ENCODE data around the gene NEB. TPM values are rescaled to one million over a fixed set of nuclear protein-coding genes. Genes with fewer than 3 reads are reported as not detected.

Gene NEB
- total RNA-seq, 4 donors from 2014 or later, result 0.07 to 0.47 (median 0.21) TPM

- no peaks in the 10 kb centered on the region for H3K27me3 ChIP-seq
- H3K4me3 ChIP-seq, result no peak overlapping the region
- H3K4me1 ChIP-seq, result no peaks in the 10 kb centered on the region
- no peaks in the 10 kb centered on the region for H3K36me3 ChIP-seq
- TF ChIP-seq EP300 (IDR thresholded peaks at IDR 0.05) (no peak), POLR2AphosphoS5 (IDR thresholded peaks at IDR 0.05) (no peak), CTCF (IDR thresholded peaks at IDR 0.05) (no peak), POLR2A (IDR thresholded peaks at IDR 0.05) (no peak)
- H3K9me3 ChIP-seq, result no peaks in the 10 kb centered on the region
- ATAC-seq, result no peak
- H3K27ac ChIP-seq, result no peak overlapping the region
- 42 to 87% methylated on average over 4 to 5 of the region's 11 CpGs for WGBS, 2 donors (ENCODE audit: low coverage in 1 of 2)
These were observed 25.9 kb upstream of the NEB start for GRCh38 chr2:151760139-151760650.

DNA sequence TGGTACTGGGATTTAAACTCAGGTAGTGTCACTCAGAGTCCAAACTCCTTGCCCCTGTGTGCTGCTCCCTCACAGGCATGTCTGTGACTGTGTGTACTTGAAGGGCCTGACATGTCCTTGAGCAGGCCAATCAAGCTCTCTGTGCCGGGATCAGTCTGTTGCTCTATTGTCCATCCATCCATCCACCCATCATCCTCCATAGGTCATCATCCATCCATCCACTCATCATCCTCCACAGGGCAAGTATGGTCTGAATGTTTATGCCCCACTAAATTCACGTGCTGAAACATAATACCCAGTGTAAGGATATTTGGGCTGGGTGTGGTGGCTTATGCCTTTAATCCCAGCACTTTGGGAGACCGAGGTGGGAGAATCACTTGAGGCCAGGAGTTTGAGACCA is 24.5 kb upstream of the NEB start:
- 96 to 100% methylated on average over 3 of the region's 3 CpGs for WGBS, 2 donors (ENCODE audit: low coverage in 1 of 2)
- Histone ChIP-seq H3K36me3 (no peaks in the 10 kb centered on the region), H3K4me3 (no peak overlapping the region), H3K9me3 (no peaks in the 10 kb centered on the region), H3K27ac (no peak overlapping the region), H3K4me1 (no peaks in the 10 kb centered on the region), H3K27me3 (no peaks in the 10 kb centered on the region)
- ATAC-seq, result no peak
- no peak for TF ChIP-seq CTCF (IDR thresholded peaks at IDR 0.05)
- TF ChIP-seq POLR2A (IDR thresholded peaks at IDR 0.05), result no peak
- no peak for TF ChIP-seq POLR2AphosphoS5 (IDR thresholded peaks at IDR 0.05)
- no peak for TF ChIP-seq EP300 (IDR thresholded peaks at IDR 0.05)

DNA sequence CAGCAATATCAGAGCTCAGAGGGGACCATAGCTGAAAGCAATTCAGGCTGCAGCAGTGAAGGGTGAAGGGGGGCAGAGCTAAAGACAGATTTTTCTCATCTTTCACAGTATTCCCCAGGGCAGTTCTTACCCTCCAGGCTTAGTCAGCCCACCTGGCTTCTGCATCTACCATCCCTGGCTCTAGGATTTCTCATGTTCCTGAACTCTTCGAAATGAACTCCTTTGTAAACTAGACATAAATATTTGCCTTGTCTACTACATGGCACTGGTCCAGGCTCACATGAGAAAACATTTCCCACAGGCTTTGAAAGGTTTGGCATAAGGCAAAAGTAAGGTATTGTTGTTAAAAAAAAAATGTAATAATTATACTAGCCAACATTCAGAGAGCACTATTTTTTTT is 23.6 kb upstream of the NEB start:
- Histone ChIP-seq H3K36me3 (no peaks in the 10 kb centered on the region), H3K4me1 (no peaks in the 10 kb centered on the region), H3K27me3 (no peaks in the 10 kb centered on the region), H3K27ac (no peak overlapping the region), H3K4me3 (no peak overlapping the region), H3K9me3 (no peaks in the 10 kb centered on the region)
- WGBS, 2 donors (ENCODE audit: low coverage in 1 of 2), result 22 to 67% methylated on average over 1 of the region's 1 CpG
- ATAC-seq, result no peak
- TF ChIP-seq EP300 (IDR thresholded peaks at IDR 0.05) (no peak), CTCF (IDR thresholded peaks at IDR 0.05) (no peak), POLR2A (IDR thresholded peaks at IDR 0.05) (no peak), POLR2AphosphoS5 (IDR thresholded peaks at IDR 0.05) (no peak)

DNA sequence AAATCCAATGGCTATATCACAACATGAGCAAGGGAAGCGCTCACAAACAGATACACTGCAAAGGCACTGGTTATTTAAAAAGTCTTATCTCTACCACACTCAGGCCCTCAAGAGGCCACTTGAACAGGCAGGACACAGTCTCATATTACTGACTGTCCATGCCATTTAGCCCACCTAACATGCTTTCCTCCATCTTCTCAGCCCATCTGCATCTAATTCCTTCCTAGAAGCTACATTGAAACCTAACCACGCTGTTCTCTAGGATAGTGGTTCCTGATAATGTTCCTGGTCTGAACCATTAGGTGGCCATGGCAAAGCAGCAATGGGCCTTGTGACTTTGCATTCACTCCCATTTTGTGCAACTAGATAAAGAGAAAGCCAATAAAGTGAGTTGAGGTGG is 22.5 kb upstream of the NEB start:
- no peaks in the 10 kb centered on the region for H3K4me1 ChIP-seq
- H3K36me3 ChIP-seq, result no peaks in the 10 kb centered on the region
- no peaks in the 10 kb centered on the region for H3K9me3 ChIP-seq
- no peak for ATAC-seq
- no peak overlapping the region for H3K27ac ChIP-seq
- TF ChIP-seq POLR2AphosphoS5 (IDR thresholded peaks at IDR 0.05) (no peak), POLR2A (IDR thresholded peaks at IDR 0.05) (no peak), CTCF (IDR thresholded peaks at IDR 0.05) (no peak), EP300 (IDR thresholded peaks at IDR 0.05) (no peak)
- no peaks in the 10 kb centered on the region for H3K27me3 ChIP-seq
- H3K4me3 ChIP-seq, result no peak overlapping the region
- 90 to 100% methylated on average over 1 to 2 of the region's 2 CpGs for WGBS, 2 donors (ENCODE audit: low coverage in 1 of 2)

GRCh38 chr2:151754253-151754897 is 20.1 kb upstream of the NEB start:
- 64 to 73% methylated on average over 1 of the region's 1 CpG for WGBS, 2 donors (ENCODE audit: low coverage in 1 of 2)
- no peaks in the 10 kb centered on the region for H3K4me1 ChIP-seq
- H3K36me3 ChIP-seq, result no peaks in the 10 kb centered on the region
- no peak overlapping the region for H3K27ac ChIP-seq
- TF ChIP-seq EP300 (IDR thresholded peaks at IDR 0.05), result no peak
- no peak for TF ChIP-seq CTCF (IDR thresholded peaks at IDR 0.05)
- no peak for TF ChIP-seq POLR2A (IDR thresholded peaks at IDR 0.05)
- TF ChIP-seq POLR2AphosphoS5 (IDR thresholded peaks at IDR 0.05), result no peak
- no peak overlapping the region for H3K4me3 ChIP-seq
- no peak for ATAC-seq
- H3K27me3 ChIP-seq, result no peaks in the 10 kb centered on the region
- no peaks in the 10 kb centered on the region for H3K9me3 ChIP-seq

All from gastroesophageal sphincter (tissue), 4 donors.